GM23338 (cell line): ENCODE data around the gene SNX17. TPM values are rescaled to one million over a fixed set of nuclear protein-coding genes. Genes with fewer than 3 reads are reported as not detected.

ENCODE experiments used
- ATAC-seq: fragments of 200-7000 bp; cut with Tn5 transposase; 3 replicates; pipeline ENCODE4 v1.9.1; 2020
- DNase-seq: peaks from one replicate; pipeline ENCODE4 v3.0.0-alpha.2; 2015; ENCODE audit warnings: low spot score
- H2AFZ ChIP-seq: fragments of 200-600 bp; sonication (generic); 2 replicates; pipeline ENCODE4 v1.8.0; 2016; ENCODE audit warnings: antibody characterized with exemption, mild to moderate bottlenecking, moderate library complexity
- H3F3A ChIP-seq: fragments of 200-600 bp; sonication (generic); replicated peaks from 2 replicates; pipeline ENCODE4 v1.8.0; 2017; ENCODE audit warnings: antibody characterized with exemption, mixed run types, low read depth
- H3K27ac ChIP-seq: fragments of 200-600 bp; sonication (generic); 2 replicates; pipeline ENCODE4 v1.6.1; 2016; ENCODE audit warnings: low read depth
- H3K27me3 ChIP-seq: fragments of 200-600 bp; sonication (generic); 2 replicates; pipeline ENCODE4 v1.8.0; 2016; ENCODE audit warnings: mild to moderate bottlenecking, mixed run types, moderate library complexity; ENCODE audit not compliant: insufficient read depth
- H3K36me3 ChIP-seq: fragments of 200-600 bp; sonication (generic); 2 replicates; pipeline ENCODE4 v1.8.0; 2016; ENCODE audit warnings: mild to moderate bottlenecking; ENCODE audit not compliant: insufficient read depth
- H3K4me1 ChIP-seq: fragments of 200-600 bp; sonication (generic); 2 replicates; pipeline ENCODE4 v1.8.0; 2016; ENCODE audit warnings: mild to moderate bottlenecking, moderate library complexity; ENCODE audit not compliant: insufficient read depth
- H3K4me2 ChIP-seq: fragments of 200-600 bp; sonication (generic); 2 replicates; pipeline ENCODE4 v1.7.1; 2017; ENCODE audit warnings: mixed run types
- H3K4me3 ChIP-seq: fragments of 200-600 bp; sonication (generic); 2 replicates; pipeline ENCODE4 v1.6.1; 2016; ENCODE audit warnings: mixed run types
- H3K79me2 ChIP-seq: fragments of 200-600 bp; sonication (generic); replicated peaks from 2 replicates; pipeline ENCODE4 v1.8.0; 2017; ENCODE audit warnings: mild to moderate bottlenecking; ENCODE audit not compliant: insufficient read depth
- H3K9me2 ChIP-seq: fragments of 200-600 bp; sonication (generic); 2 replicates; pipeline ENCODE4 v1.8.0; 2017; ENCODE audit not compliant: insufficient read depth
- H4K20me1 ChIP-seq: fragments of 200-600 bp; sonication (generic); replicated peaks from 2 replicates; pipeline ENCODE4 v1.8.0; 2017; ENCODE audit warnings: mild to moderate bottlenecking; ENCODE audit not compliant: insufficient read depth
- H3K27ac Mint-ChIP-seq: 2 replicates; pipeline ENCODE4 v1.8.0; 2020; ENCODE audit warnings: inconsistent platforms, mild to moderate bottlenecking, moderate library complexity, mixed read lengths
- H3K27me3 Mint-ChIP-seq: 3 replicates; pipeline ENCODE4 v1.8.0; 2022; ENCODE audit warnings: low read depth, mild to moderate bottlenecking, moderate library complexity, mixed read lengths, inconsistent platforms; ENCODE audit not compliant: insufficient read depth, poor library complexity
- H3K36me3 Mint-ChIP-seq: 3 replicates; pipeline ENCODE4 v1.8.0; 2021; ENCODE audit warnings: low read depth, mild to moderate bottlenecking, inconsistent platforms, moderate library complexity, mixed read lengths
- H3K4me1 Mint-ChIP-seq: 3 replicates; pipeline ENCODE4 v1.8.0; 2020; ENCODE audit warnings: mild to moderate bottlenecking, inconsistent platforms, mixed read lengths
- H3K4me3 Mint-ChIP-seq: 3 replicates; pipeline ENCODE4 v1.8.0; 2021; ENCODE audit warnings: moderate library complexity, mild to moderate bottlenecking, inconsistent platforms, mixed read lengths
- H3K9me3 Mint-ChIP-seq: 3 replicates; pipeline ENCODE4 v1.8.0; 2020; ENCODE audit warnings: moderate library complexity, mild to moderate bottlenecking, inconsistent platforms, mixed read lengths
- CTCF ChIP-seq, 2 experiments: fragments of 200-600 bp in 1 of 2; sonication (generic) in 1 of 2; conservative IDR thresholded peaks; 2 replicates each; pipeline versions ENCODE4 v1.5.1 to v1.6.1; 2016 to 2017; ENCODE audit warnings: antibody characterized with exemption in 2 of 2, low read depth in 2 of 2, mild to moderate bottlenecking in 2 of 2, moderate library complexity in 1 of 2
- ETS1 ChIP-seq: IDR thresholded peaks from 2 replicates; pipeline ENCODE4 v1.6.1; 2016; ENCODE audit warnings: antibody characterized with exemption
- EZH2 ChIP-seq: fragments of 200-600 bp; sonication (generic); IDR thresholded peaks from one replicate; pipeline ENCODE4 v1.8.0; 2017; ENCODE audit warnings: antibody characterized with exemption, mild to moderate bottlenecking, low read depth; ENCODE audit not compliant: unreplicated experiment
- NANOG ChIP-seq: IDR thresholded peaks from 2 replicates; pipeline ENCODE4 v1.6.1; 2016; ENCODE audit warnings: antibody characterized with exemption, borderline replicate concordance
- STAT1 ChIP-seq: IDR thresholded peaks from one replicate; pipeline ENCODE4 v1.6.1; 2016; ENCODE audit warnings: antibody characterized with exemption; ENCODE audit not compliant: unreplicated experiment
- ZNF331 ChIP-seq: fragments of 250-450 bp; sonication (Bioruptor Pico); IDR thresholded peaks from 2 replicates; pipeline ENCODE4 v1.5.0; 2020; ENCODE audit warnings: low read depth, mild to moderate bottlenecking, moderate library complexity
- polyA plus RNA-seq: library from polyadenylated mRNA; unstranded; fragments of >200 nt; fragmentation: Nextera tagmentation; extraction: Ambion mirVana; gene quantifications from 2 replicates; pipeline ENCODE4 v1.2.1, GENCODE V29; 2016
- total RNA-seq: library from RNA; depleted of rRNA; stranded (reverse); fragments of >200 nt; shearing (Covaris generic); gene quantifications from 2 replicates; pipeline ENCODE4 v1.2.3, GENCODE V29; 2014
- TF ChIP-seq, protein P1 (sequence below): fragments of 250-450 bp; sonication (Bioruptor Pico); IDR thresholded peaks from 2 replicates; pipeline ENCODE4 v1.5.0; 2020; ENCODE audit warnings: mild to moderate bottlenecking, moderate library complexity

The SNX17 gene
- total and polyA plus RNA-seq, 2 experiments from 2014 or later, result 34.0 to 58.0 TPM

DNA sequence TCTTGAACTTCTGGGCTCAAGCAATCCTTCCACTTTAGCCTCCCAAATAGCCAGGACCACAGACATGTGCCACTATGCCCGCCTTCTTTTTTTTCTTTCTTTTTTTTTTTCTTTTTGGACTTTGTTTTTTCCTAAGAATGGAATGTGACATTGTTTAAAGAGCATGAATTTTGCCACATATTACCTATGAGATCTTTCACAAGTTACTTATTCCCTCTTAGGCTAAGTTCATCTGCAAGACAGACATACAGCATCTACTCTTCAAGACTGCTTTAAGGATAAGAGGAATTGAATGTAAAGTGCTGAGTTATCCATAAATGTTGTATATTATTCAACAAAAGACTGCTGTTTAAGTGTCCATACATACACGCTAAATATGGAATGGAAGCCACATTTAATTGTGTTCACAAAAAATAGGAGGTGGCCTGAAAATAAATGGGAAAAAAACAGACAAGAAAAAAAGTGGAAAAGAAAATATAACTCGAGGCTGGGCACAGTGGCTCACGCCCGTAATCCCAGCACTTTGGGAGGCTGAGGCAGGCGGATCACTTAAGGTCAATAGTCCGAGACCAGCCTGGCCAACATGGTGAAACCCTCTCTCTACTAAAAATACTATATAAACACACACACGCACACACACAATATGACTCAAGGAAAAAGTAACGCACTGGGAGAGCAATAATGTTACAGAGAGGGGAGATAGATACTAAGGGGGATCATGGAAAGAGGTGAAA, 42.2 kb downstream of the SNX17 start:
- peaks cover 5% of the 10 kb centered on the region; the same call in 2 of the 3 replicates for H3K4me1 Mint-ChIP-seq
- TF ChIP-seq, protein P1, sequence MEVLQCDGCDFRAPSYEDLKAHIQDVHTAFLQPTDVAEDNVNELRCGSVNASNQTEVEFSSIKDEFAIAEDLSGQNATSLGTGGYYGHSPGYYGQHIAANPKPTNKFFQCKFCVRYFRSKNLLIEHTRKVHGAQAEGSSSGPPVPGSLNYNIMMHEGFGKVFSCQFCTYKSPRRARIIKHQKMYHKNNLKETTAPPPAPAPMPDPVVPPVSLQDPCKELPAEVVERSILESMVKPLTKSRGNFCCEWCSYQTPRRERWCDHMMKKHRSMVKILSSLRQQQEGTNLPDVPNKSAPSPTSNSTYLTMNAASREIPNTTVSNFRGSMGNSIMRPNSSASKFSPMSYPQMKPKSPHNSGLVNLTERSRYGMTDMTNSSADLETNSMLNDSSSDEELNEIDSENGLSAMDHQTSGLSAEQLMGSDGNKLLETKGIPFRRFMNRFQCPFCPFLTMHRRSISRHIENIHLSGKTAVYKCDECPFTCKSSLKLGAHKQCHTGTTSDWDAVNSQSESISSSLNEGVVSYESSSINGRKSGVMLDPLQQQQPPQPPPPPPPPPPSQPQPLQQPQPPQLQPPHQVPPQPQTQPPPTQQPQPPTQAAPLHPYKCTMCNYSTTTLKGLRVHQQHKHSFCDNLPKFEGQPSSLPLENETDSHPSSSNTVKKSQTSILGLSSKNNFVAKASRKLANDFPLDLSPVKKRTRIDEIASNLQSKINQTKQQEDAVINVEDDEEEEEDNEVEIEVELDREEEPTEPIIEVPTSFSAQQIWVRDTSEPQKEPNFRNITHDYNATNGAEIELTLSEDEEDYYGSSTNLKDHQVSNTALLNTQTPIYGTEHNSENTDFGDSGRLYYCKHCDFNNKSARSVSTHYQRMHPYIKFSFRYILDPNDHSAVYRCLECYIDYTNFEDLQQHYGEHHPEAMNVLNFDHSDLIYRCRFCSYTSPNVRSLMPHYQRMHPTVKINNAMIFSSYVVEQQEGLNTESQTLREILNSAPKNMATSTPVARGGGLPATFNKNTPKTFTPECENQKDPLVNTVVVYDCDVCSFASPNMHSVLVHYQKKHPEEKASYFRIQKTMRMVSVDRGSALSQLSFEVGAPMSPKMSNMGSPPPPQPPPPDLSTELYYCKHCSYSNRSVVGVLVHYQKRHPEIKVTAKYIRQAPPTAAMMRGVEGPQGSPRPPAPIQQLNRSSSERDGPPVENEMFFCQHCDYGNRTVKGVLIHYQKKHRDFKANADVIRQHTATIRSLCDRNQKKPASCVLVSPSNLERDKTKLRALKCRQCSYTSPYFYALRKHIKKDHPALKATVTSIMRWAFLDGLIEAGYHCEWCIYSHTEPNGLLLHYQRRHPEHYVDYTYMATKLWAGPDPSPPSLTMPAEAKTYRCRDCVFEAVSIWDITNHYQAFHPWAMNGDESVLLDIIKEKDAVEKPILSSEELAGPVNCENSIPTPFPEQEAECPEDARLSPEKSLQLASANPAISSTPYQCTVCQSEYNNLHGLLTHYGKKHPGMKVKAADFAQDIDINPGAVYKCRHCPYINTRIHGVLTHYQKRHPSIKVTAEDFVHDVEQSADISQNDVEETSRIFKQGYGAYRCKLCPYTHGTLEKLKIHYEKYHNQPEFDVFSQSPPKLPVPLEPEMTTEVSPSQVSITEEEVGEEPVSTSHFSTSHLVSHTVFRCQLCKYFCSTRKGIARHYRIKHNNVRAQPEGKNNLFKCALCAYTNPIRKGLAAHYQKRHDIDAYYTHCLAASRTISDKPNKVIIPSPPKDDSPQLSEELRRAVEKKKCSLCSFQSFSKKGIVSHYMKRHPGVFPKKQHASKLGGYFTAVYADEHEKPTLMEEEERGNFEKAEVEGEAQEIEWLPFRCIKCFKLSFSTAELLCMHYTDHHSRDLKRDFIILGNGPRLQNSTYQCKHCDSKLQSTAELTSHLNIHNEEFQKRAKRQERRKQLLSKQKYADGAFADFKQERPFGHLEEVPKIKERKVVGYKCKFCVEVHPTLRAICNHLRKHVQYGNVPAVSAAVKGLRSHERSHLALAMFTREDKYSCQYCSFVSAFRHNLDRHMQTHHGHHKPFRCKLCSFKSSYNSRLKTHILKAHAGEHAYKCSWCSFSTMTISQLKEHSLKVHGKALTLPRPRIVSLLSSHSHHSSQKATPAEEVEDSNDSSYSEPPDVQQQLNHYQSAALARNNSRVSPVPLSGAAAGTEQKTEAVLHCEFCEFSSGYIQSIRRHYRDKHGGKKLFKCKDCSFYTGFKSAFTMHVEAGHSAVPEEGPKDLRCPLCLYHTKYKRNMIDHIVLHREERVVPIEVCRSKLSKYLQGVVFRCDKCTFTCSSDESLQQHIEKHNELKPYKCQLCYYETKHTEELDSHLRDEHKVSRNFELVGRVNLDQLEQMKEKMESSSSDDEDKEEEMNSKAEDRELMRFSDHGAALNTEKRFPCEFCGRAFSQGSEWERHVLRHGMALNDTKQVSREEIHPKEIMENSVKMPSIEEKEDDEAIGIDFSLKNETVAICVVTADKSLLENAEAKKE (CRISPR knock-in tag), result no peak
- TF ChIP-seq ETS1 (no peak), EZH2 (no peak), NANOG (no peak), STAT1 (no peak), ZNF331 (CRISPR knock-in tag) (no peak), CTCF (conservative IDR thresholded peaks at IDR 0.05; ENCODE audit: low read depth in 2 of 2) (no peak)
- no peak for ATAC-seq

More for the DNA sequence above, 42.2 kb downstream of the SNX17 start:
- no peak overlapping the region for H3K4me3 ChIP-seq
- H3K27me3 ChIP-seq, result no peaks in the 10 kb centered on the region
- no peak overlapping the region for H3K4me3 Mint-ChIP-seq
- H3K9me2 ChIP-seq, result peaks cover 10% of the 10 kb centered on the region; the same call in 1 of the 2 replicates
- peaks cover 1% of the 10 kb centered on the region; the same call in 1 of the 2 replicates for H3F3A ChIP-seq
- H3K4me2 ChIP-seq, result no peak overlapping the region
- 0 out of 2 replicates have a peak, but pooled peaks cover 7% of the 10 kb centered on the region for H3K4me1 ChIP-seq
- peaks cover 6% of the 10 kb centered on the region for H3K36me3 Mint-ChIP-seq
- peak overlapping the region; percentile 69; the same call in 1 of the 2 replicates for H2AFZ ChIP-seq
- H3K79me2 ChIP-seq, result peaks cover 16% of the 10 kb centered on the region
- no peak overlapping the region for H3K27ac Mint-ChIP-seq
- H3K9me3 Mint-ChIP-seq, result peaks cover 5% of the 10 kb centered on the region; the same call in 1 of the 3 replicates
- peaks cover 9% of the 10 kb centered on the region for H3K27me3 Mint-ChIP-seq
- no peak overlapping the region for H3K27ac ChIP-seq
- no peak for DNase-seq
- H4K20me1 ChIP-seq, result peaks cover 4% of the 10 kb centered on the region
- 0 out of 2 replicates have a peak, but pooled peaks cover 2% of the 10 kb centered on the region for H3K36me3 ChIP-seq
